Caki2 (cell line): ENCODE measurements around the gene ATG14. TPM values are rescaled to one million over a fixed set of nuclear protein-coding genes. Genes with fewer than 3 reads are reported as not detected.
"Not testable (repeated sequence)": the region's sequence is repeated elsewhere in the genome, so short reads cannot be mapped to it uniquely, and the experiment has no call there.

Source experiments
- DNase-seq: peaks from one replicate; pipeline ENCODE4 v3.0.0-alpha.2; 2015; ENCODE audit warnings: low read depth
- in situ Hi-C: cut with HindIII; loops from 2 replicates; pipeline ENCODE4 v1.10.0; 2016; ENCODE audit warnings: low sequenced_read_pairs, low pct_unique_long_range_greater_than_20kb, mixed read lengths
- total RNA-seq: library from RNA; depleted of rRNA; stranded (reverse); fragments of >200 nt; shearing (Covaris generic); gene quantifications from 2 replicates; pipeline ENCODE4 v1.2.3, GENCODE V29; 2014; ENCODE audit warnings: low replicate concordance

The ATG14 gene
- total RNA-seq, 1 experiment from 2014 or later: 10.1 TPM

DNA sequence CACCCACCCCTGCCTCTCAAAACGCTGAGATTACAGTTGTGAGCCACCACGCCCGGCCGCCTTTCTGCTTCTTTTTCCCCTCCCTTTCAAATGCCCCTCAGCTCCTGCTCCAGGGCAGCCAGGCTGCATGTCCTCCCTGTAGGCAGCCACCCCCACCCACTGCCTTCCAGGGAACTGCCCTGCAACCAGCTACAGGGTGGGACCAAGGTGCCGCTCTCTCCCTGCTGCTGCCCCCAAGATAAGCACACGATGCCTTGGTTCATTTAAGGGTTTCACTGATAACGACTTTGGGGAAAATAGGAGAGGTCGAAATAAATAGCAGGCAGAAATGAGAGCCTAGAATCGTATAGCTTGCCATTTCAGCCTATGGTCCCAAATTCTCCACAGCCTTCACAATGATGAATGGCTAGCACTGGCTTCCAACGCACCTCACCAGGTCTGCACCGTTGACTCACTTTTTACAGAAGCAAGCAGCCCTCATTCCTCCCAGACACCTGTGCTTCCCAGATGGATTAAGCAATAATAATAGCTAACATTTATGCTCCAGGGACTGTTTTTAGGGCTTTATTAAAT, 40.7 kb downstream of the ATG14 start:
- in situ Hi-C loops: no loop called here
- no peak for DNase-seq

DNA sequence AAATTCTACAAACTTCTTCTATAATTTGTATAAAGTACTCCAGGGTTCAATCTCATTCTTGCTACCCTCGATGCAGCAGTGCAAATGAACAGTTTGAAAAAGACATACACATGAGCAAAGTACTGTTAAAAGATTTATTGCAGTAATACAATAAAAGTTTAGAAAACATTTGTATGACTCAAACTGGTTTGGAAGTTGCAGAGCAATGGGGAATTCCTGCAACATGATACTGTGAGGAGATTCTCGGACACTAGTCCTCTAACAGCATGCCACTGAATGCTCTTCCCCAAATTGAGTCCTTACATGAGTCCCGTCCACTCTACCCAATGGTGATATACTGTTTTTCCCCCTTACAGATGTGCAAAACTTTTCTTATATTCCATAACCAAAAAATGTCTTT, 45.4 kb downstream of the ATG14 start:
- in situ Hi-C loops: no loop called here

DNA sequence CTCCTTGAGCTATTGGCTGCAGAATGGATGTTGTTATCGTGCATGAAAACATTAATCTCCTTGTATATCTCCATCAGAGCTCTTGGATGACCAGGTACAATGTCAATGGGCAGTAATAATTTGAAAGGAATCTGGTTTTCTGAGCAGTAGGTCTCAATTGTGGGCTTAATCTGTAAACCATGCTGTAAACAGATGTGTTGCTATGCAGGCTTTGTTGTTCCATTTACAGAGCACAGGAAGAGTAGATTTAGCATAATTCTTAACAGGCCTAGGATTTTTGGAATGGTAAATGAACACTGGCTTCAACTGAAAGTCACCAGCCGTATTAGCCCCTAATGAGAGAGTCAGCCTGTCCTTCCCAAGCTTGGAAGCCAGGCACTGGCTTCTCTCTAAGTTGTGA, 50.4 kb downstream of the ATG14 start:
- DNase-seq: no peak
- in situ Hi-C loops: no loop called here

More for the DNA sequence above, 45.4 kb downstream of the ATG14 start:
- no peak for DNase-seq

DNA sequence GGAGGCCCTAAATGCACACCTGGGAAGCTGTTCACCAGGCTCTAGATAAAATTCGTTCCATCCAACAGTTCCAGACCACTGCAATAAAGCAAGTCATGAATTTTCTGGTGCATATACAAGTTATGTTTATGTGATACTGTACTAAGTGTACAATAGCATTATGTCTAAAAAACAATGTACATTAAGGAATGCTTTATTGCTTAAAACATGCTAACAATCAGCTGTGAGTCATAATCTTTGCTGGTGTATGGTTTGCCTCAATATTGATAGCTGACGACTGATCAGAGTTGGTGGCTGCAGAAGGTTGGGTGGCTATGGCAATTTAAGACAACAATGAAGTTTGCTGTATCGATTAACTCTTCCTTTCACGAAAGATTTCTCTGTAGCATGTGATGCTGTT, 52.3 kb downstream of the ATG14 start:
- no peak for DNase-seq
- in situ Hi-C loops: no loop called here

DNA sequence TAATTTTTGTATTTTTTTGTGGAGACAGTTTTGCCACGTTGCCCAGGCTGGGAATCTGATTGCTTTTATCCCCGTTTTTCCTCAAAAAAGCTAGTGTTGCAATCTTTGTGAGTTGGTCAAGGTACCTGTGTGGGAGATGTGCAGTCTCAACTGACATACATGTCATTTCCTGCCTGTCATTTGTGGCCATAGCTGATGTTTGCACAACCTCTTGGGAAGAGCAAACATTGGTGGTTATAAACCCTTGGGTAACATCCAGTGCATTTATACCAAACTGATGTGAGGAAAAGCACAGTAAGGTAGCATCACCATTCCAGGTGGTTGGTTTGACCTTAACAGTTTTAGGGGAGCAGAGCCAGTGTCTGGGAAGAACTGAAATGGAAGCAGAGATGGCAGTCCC, 54.7 kb downstream of the ATG14 start:
- no peak for DNase-seq
- in situ Hi-C loops: no loop called here

DNA sequence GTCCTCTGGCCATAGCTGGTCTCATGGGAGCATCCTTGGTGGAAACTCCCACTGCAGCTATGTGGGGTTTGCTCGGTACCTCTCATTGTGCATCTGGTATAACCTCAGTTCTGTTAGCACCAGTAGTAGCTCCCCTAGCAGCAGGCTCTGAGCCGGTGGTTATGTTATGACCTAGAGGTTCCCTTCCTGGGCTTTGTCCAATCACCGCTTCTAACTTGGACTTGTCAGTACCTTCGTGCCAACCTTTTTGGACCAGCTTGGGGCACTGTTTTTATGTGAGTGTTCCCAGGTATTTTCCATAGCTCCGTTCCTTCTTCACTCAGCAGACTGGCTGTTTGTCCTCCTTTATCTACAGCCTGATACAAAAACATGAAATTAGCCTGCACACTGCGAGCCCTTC, 55.7 kb downstream of the ATG14 start:
- in situ Hi-C loops: no loop called here
- DNase-seq: no peak

DNA sequence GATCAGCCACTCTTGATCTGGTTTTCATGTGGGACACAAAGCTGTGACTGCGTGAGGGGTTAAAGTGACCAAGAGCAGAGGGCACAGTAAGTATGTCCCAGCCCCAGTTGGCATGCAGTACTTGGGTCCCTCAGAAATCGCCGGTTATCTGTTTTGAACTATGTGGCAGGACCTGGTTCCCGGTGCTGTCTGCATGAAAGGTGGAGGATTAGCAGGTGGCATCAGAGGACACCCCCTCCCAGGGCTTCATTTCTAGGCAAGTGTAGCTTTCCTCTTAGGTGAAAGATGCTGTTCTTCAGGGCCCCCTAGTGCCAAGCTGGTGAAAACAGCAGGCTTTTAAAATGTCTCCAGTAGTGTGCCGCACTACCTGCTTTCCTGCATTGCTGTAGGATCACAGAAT, 57.1 kb downstream of the ATG14 start:
- in situ Hi-C loops: no loop called here
- DNase-seq: peak; percentile 33

DNA sequence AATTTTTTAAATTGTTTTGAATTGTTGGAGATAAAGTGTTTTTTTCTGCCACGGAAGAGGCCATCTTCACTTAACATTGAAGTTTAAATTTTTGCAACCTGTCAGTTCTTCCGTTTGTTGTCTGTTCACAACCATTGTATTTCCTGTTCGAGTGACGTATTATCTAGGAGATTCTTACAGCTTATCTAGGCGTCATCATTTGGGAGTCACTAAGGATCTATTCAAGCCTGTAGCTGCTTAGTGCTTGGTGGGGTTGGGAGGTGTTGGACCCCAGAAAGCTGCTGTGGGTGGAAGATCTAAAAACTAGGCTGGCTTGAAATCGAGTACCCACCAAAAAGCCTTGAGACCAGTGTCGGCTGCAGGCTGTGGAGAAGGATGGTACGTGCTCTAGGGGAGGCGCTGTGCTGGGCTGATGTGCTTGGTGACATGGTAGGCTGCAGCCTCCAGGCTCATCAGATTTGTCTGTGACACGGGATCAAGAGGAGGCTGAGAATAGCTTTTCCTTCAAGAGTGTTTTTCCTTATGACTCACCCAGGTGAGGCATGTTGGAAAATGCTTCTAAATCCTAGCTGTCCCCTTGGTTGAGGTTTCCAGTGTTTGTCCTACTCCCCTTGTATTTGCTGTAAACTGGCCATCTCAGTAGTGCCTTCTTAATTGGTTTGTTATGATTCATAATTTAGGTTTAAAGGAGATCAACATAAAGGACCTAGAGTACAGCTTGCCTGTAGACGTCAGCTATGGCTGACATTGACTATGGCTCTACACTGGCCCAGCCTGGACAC, 57.8 kb downstream of the ATG14 start:
- in situ Hi-C loops: no loop called here
- no peak for DNase-seq

DNA sequence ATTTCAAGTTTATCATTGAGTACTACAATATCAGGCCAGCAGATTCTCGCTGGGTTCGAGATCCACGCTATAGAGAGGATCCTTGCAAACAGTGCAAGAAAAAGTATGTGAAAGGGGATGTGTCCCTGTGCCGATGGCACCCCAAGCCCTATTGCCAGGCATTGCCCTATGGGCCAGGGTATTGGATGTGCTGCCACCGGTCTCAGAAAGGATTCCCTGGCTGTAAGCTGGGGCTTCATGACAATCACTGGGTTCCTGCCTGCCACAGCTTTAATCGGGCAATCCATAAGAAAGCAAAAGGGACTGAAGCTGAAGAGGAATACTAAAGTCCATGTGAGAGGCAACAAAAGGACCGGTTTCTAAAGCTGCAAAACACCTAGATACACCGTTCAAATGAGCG, 59.4 kb downstream of the ATG14 start:
- no peak for DNase-seq
- in situ Hi-C loops: no loop called here

DNA sequence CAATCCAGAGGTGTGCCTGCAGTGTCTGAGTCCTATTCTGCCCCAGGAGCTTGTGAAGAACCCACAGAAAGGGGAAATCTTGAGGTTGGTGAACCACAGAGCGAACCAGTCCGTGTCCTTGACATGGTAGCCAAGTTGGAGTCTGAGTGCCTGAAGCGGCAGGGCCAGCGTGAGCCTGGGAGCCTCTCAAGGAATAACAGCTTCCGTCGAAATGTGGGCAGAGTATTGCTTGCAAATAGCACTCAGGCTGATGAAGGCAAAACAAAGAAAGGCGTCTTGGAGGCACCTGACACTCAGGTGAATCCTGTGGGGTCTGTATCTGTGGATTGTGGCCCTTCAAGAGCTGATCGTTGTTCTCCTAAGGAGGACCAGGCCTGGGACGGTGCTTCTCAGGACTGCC, 60.5 kb downstream of the ATG14 start:
- in situ Hi-C loops: no loop called here
- no peak for DNase-seq

DNA sequence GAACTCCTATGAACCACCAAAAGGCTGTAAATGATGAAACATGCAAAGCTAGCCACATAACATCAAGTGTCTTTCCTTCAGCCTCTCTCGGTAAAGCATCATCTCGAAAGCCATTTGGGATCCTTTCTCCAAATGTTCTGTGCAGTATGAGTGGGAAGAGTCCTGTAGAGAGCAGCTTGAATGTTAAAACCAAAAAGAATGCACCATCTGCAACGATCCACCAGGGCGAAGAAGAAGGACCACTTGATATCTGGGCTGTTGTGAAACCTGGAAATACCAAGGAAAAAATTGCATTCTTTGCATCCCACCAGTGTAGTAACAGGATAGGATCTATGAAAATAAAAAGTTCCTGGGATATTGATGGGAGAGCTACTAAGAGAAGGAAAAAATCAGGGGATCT, 61.2 kb downstream of the ATG14 start:
- DNase-seq: no peak
- in situ Hi-C loops: no loop called here

DNA sequence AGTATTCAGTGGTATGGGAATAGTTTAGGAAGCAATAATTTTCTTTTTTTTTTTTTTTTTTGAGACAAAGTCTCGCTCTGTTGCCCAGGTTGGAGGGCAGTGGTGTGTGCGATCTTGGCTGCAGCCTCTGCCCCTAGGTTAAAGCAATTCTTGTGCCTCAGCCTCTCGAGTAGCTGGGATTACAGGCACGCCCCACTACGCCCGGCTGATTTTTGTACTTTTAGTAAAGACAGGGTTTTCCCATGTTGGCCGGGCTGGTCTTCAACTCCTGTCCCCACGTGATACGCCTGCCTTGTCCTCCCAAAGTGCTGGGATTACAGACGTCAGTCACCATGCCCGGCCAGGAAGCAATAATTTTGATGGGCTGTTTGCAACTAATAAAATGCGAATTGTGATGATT, 62.1 kb downstream of the ATG14 start:
- in situ Hi-C loops: no loop called here
- DNase-seq: no peak

DNA sequence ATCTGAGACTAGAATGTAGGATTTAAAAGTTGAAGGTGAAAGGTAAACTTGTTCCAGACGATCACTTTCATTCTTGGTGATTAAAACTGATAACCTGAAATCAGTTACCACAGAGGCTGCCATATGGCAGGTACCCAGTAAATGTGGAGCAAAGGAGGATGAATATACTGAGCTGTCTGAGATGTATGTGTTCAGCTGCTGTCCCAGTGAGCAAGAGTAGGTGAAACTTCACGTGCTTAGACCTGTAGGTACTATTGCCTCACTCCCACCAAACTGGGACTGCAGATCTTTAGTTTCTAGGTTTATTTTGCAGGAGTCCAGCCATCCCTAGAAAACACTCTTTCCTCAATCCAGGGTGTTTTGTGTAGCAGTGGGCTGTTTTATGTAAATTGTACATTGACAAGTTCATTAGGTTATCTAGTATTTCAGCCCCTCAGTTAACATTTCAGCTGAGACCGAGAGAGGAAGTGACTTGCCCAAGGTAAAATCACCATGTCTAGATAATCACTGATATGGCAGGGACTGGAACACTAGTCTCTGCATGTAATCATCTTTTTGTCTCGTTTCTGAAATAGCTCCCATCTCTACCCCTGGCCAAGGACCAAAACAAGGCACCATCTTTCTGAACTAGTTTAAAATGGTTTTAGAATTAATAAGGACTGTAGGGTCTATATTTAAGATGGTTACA, 62.7 kb downstream of the ATG14 start:
- DNase-seq: no peak
- in situ Hi-C loops: no loop called here

DNA sequence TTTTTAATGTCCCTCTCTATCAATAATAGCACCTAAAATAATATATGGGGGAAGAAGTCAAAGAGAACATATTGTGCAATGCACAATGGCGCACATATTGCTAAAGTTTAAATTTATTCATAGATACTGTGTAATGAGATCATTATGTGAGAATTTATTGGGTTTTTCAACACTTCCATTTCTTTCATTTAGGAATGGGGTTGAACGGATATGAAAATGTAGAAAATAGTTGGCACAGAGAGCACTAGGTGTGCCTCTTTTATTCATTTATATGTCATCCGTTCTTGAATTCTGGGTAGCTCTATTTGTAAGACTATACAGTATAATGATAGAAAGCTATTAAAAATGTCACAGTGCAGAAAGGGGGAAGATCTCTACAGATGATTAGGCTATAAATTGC, 63.9 kb downstream of the ATG14 start:
- in situ Hi-C loops: no loop called here
- no peak for DNase-seq

DNA sequence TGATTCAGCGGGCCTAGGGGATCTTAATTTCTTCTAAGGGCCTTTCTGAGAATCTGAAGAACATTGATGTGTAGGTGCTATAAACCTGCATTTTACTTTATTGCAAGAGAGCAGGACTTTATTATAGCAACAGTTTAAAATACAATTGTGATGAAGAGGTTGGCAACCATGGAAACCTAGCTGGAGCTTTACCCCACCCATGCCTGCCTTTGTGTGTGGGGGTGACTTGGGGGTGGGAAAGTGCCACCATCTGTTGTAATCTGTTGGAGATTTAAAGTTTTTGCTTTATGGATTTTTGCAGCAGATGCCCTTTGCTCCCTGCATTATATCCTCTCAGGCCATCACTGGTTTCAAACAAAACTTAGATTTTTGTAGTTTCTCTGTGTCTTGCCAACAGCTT, 64.6 kb downstream of the ATG14 start:
- DNase-seq: no peak
- in situ Hi-C loops: no loop called here

DNA sequence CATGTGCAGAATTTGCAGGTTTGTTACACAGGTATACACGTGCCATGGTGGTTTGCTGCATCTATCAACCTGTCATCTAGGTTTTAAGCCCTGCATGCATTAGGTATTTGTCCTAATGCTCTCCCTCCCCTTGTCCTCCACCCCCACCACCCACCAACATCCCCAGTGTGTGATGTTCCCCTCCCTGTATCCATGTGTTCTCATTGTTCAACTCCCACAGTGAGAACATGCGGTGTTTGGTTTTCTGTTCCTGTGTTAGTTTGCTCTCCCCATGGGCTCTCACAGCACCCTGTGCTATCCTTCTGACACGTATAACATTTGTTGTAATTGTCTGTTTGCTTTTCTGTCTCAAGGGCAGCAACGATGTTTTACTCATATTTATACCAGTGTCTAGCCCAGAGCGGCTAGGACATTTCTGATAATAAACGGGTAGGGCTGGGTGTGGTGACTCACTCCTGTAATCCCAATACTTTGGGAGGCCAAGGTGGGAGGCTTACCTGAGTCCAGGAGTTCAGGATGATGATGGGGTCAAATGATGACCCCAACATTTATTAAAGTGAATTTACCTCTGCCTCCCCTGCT, 67.0 kb downstream of the ATG14 start:
- in situ Hi-C loops, DNase-seq: not testable (repeated sequence)

DNA sequence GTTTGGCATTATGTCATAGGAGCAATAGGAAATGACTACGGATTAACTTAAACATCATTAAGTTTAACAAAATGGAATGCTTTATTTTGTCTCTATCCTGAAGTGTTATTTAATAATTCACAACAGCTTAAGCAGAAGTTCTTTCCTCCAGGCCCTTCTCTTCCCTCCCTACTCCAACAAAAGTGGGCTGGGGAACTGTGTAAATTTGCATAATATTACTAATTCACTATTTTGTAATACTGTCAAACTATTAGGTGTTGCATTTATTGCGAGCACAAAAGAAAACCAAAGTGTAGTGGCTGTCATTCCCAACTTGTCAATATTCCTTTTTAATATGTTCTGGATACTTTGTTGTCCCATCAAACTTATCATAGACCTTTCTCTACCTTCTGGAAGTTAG, 69.8 kb downstream of the ATG14 start:
- no peak for DNase-seq

DNA sequence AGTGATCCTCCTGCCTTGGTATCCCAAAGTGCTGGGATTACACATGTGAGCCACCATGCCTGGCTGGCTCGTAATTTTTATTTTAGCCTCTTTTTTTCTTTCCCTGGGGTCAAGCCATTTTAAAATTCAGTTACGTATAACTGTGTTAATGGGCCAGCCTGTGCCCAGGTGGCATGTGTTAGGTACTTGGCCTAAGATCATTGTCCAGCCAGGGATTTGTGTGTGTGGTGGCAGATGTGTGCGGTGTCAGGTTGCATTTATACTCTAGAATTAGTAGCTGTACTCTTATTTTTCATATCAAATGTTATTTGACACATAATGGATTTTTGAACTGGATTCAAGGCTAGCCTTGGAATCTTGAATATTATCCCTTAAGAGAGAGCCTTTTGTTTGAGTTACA, 71.1 kb downstream of the ATG14 start:
- no peak for DNase-seq
- in situ Hi-C loops: no loop called here

More for the DNA sequence above, 69.8 kb downstream of the ATG14 start:
- in situ Hi-C loops: no loop called here

DNA sequence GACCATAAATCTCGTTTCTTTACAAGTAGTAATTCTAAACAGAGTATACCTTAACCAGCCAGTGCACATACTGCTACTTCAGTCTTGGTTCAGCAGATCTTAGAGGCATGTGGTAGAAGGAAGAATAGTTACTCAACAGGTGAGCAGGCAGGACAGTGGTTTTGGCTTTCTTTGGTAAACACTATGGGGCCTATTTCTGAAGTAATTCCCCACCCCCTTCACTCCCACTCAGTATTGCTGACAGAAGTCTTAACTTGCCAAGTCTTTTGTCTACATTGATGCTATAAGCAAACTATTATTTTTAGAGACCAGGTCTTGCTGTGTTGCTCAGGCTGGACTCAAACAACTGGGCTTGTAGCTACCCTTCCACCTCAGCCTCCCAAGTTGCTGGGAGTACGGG, 71.9 kb downstream of the ATG14 start:
- in situ Hi-C loops: no loop called here
- DNase-seq: no peak
